HG02763 (cell line): ENCODE results near the gene SLN.
A peak's percentile ranks its signal among the peaks of the same experiment; 100 is the strongest.

Experiments used
- ATAC-seq: cut with Tn5 transposase; IDR thresholded peaks from one replicate; pipeline ENCODE4 v1.9.1; 2021; ENCODE audit warnings: mild to moderate bottlenecking, moderate library complexity; ENCODE audit not compliant: unreplicated experiment

Gene SLN

GRCh38 chr11:107719557-107720302 is 7.9 kb upstream of the SLN start:
- ATAC-seq: no peak

- ATAC-seq: no peak
Measured at GRCh38 chr11:107719073-107719472, 7.2 kb upstream of the SLN start.

GRCh38 chr11:107716884-107717532 is 5.2 kb upstream of the SLN start:
- no peak for ATAC-seq

GRCh38 chr11:107713009-107713408 is 1.2 kb upstream of the SLN start:
- ATAC-seq: no peak

GRCh38 chr11:107710301-107710700 is 1.6 kb downstream of the SLN start:
- ATAC-seq: no peak

- ATAC-seq: no peak
Measured at GRCh38 chr11:107708792-107709191, 3.1 kb downstream of the SLN start.

- no peak for ATAC-seq
Measured at GRCh38 chr11:107707807-107708206, 4.0 kb downstream of the SLN start.

- ATAC-seq: no peak
Measured at GRCh38 chr11:107707215-107707671, 4.6 kb downstream of the SLN start.

- ATAC-seq: no peak
Measured at GRCh38 chr11:107706531-107706930, 5.3 kb downstream of the SLN start.

GRCh38 chr11:107705027-107705426 is 6.8 kb downstream of the SLN start:
- no peak for ATAC-seq

- no peak for ATAC-seq
Measured at GRCh38 chr11:107704451-107704850, 7.4 kb downstream of the SLN start.

- no peak for ATAC-seq
Measured at GRCh38 chr11:107702723-107703122, 9.1 kb downstream of the SLN start.

GRCh38 chr11:107702109-107702660 is 9.7 kb downstream of the SLN start:
- no peak for ATAC-seq

GRCh38 chr11:107699371-107700285 is 12.2 kb downstream of the SLN start:
- no peak for ATAC-seq

- no peak for ATAC-seq
Measured at GRCh38 chr11:107697291-107697690, 14.6 kb downstream of the SLN start.

- ATAC-seq: no peak
Measured at GRCh38 chr11:107696140-107696539, 15.7 kb downstream of the SLN start.

GRCh38 chr11:107695446-107695845 is 16.4 kb downstream of the SLN start:
- no peak for ATAC-seq

- ATAC-seq: no peak
Measured at GRCh38 chr11:107691000-107691750, 20.7 kb downstream of the SLN start.

- peak; percentile 56 for ATAC-seq
Measured at GRCh38 chr11:107689317-107690202, 22.3 kb downstream of the SLN start.
